Astrocyte of the cerebellum (primary cell): ENCODE measurements around the gene ZIC2.

Experiments used
- DNase-seq: peaks from one replicate; pipeline ENCODE4 v3.0.0-alpha.2; 2011; ENCODE audit warnings: low read depth
- H3K4me3 ChIP-seq: 2 replicates; pipeline ENCODE4 v1.5.1; 2011; ENCODE audit warnings: mild to moderate bottlenecking, low read depth, low read length, moderate library complexity
- CTCF ChIP-seq: IDR thresholded peaks from 2 replicates; pipeline ENCODE4 v1.5.1; 2012; ENCODE audit warnings: low read length, low read depth, moderate library complexity, mild to moderate bottlenecking; ENCODE audit errors: missing control alignments
- in situ Hi-C: cut with HindIII; loops from 2 replicates; pipeline ENCODE4 v1.10.0; 2017; ENCODE audit warnings: low sequenced_read_pairs

The ZIC2 gene

GRCh38 chr13:99991828-99992775 is 10.5 kb downstream of the ZIC2 start:
- H3K4me3 ChIP-seq, result peak overlapping the region; percentile 8
- TF ChIP-seq CTCF, result no peak
- peak; percentile 92 for DNase-seq
- in situ Hi-C loops, result loop anchor here (25.0 kb wide), 1 partner anchor 245 kb away; no protein-coding TSS in a partner anchor

GRCh38 chr13:99992949-99993351 is 11.4 kb downstream of the ZIC2 start:
- peak; percentile 85 for DNase-seq
- no peak for TF ChIP-seq CTCF
- in situ Hi-C loops, result loop anchor here (25.0 kb wide), 1 partner anchor 244 kb away; no protein-coding TSS in a partner anchor
- no peak overlapping the region for H3K4me3 ChIP-seq

- TF ChIP-seq CTCF, result no peak
- DNase-seq, result no peak
- in situ Hi-C loops, result loop anchor here (25.0 kb wide), 1 partner anchor 243 kb away; no protein-coding TSS in a partner anchor
- H3K4me3 ChIP-seq, result peak overlapping the region; percentile 2
Measured at GRCh38 chr13:99993660-99994637, 12.4 kb downstream of the ZIC2 start.

- no peak for TF ChIP-seq CTCF
- H3K4me3 ChIP-seq, result no peak overlapping the region
- DNase-seq, result no peak
- in situ Hi-C loops, result loop anchor here (25.0 kb wide), 1 partner anchor 243 kb away; no protein-coding TSS in a partner anchor
Measured at GRCh38 chr13:99994638-99995020, 13.0 kb downstream of the ZIC2 start.

- DNase-seq, result no peak
- no peak for TF ChIP-seq CTCF
- peak overlapping the region; percentile 40 for H3K4me3 ChIP-seq
- in situ Hi-C loops, result loop anchor here (25.0 kb wide), 1 partner anchor 242 kb away; no protein-coding TSS in a partner anchor
Measured at GRCh38 chr13:99995104-99995588, 13.6 kb downstream of the ZIC2 start.
